HPDE6-E6E7 (cell line): ENCODE results near the gene ZNF451.

Experiments
- DNase-seq: peaks from one replicate; pipeline ENCODE4 v3.0.0; 2011; ENCODE audit warnings: missing footprints; ENCODE audit errors: extremely low spot score

The ZNF451 gene

GRCh38 chr6:57207872-57208271 lies 117.9 kb downstream of the ZNF451 start:
- no peak for DNase-seq

DNA sequence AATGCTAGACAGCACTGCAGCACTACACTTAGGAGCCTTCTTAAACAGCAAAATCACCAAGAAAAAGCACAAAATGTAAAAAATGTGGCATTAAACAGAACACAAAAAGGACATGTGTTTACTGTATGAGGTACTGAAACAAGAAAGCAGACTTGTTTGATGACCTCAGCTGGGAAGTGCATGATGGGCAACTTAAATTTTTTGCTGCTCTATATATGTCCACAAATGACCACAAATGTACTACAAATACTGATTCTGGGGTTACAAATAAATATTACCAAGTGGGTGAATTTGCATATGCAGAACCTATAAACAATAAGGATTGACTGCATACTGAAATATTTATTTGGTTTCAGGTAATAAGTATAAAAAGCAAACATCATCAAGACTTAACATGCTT lies 119.0 kb downstream of the ZNF451 start:
- DNase-seq = no peak

DNA sequence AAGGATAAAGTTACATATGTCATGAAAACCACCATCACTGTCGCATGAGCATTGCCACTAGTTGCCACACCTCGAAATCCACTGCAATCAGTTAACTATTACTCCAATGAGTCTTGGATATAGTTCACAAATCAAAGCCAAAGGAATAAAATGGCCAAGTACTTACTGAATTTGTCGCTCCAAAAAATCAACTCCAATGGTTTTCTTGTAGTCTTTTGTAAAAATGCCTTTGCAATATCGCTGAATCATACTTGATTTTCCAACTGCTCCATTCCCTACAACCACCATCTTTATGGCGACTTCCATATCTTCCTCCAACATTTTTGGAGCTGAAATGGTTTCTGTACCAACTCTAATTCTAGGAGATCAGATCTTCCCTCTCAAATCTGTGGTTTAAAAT lies 120.1 kb downstream of the ZNF451 start:
- DNase-seq = no peak

DNA sequence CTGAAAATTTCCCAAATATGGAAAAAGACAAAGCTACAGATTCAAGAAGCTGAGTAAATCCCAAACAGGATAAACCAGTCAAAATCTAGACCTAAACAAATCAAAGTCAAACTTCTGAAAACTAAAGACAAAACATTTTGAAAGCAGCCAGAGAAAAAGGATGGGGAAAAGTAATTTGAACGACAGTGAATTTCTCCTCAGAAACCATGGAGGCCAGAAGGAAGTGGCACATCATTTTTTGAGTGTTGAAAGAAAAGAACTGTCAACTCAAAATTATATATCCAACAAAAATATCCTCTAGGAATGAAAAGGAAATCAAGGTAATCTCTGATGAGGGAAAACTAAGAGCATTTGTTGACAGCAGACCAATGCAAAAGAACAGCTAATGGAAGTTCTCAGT lies 125.3 kb downstream of the ZNF451 start:
- DNase-seq = no peak

DNA sequence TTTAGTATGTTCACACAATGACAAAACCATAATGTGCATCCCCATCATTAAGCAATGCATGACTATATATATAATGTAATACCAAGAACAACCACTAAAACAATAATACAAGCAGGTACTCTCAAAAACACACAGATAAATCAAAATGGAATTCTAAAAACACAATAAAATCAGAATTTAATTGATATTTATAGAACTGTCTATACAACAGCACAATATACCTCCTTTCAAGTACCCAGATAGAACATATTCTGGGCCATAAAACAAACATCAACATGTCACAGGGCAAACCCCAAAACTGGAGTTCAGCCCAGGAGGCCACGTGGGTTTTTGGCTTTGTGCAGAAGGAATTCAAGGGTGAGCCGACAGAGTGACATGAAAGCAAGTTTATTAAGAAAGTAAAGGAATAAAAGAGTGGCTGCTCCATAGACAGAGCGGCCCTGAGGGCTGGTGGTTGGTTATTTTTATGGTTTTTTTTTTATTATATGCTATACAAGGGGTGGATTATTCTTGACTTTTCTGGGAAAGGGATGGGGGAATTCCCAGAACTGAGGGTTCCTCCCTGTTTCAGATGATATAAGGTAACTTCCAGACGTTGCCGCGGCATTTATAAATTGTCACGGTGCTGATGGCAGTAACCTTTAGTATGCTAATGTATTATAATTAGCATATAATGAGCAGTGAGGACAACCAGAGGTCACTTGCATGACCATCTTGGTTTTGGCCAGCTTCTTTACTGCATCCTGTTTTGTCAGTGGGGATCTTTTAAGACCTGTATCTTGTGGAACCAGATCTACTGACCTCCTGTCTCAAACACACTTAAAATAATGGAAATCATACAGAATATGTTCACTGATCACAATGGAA lies 126.5 kb downstream of the ZNF451 start:
- no peak for DNase-seq

DNA sequence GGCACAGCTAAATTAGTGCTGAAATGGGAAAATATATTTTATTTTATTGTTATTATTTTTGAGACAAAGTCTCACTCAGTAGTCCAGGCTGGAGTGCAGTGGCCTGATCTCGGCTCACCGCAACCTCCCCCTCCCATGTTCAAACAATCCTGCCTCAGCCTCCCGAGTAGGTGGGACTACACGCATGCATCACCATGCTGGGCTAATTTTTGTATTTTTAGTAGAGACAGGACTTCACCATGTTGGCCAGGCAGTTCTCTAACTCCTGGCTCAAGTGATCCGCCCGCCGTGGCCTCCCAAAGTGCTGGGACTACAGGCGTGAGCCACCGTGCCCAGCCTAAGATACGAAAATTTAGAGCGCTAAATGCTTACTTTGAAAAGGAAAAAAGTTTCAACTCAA lies 127.3 kb downstream of the ZNF451 start:
- DNase-seq = no peak
